ENCODE results near the gene BNC1.
"Not testable (repeated sequence)": the region's sequence is repeated elsewhere in the genome, so short reads cannot be mapped to it uniquely, and the experiment has no call there.

BNC1 gene

GRCh38 chr15:83230242-83230641, 54.2 kb downstream of the BNC1 start:
- FAIRE-seq, result no peak

- no peak for FAIRE-seq
These were observed 59.0 kb downstream of the BNC1 start for GRCh38 chr15:83225449-83225848.

GRCh38 chr15:83221781-83222180, 62.7 kb downstream of the BNC1 start:
- not testable (repeated sequence) for FAIRE-seq

GRCh38 chr15:83219026-83219425, 65.4 kb downstream of the BNC1 start:
- FAIRE-seq, result no peak

- FAIRE-seq, result no peak
These were observed 69.2 kb downstream of the BNC1 start for GRCh38 chr15:83215306-83215705.

GRCh38 chr15:83210619-83211018, 73.8 kb downstream of the BNC1 start:
- FAIRE-seq, result no peak

GRCh38 chr15:83209333-83209732, 75.1 kb downstream of the BNC1 start:
- no peak for FAIRE-seq

- no peak for FAIRE-seq
These were observed 76.2 kb downstream of the BNC1 start for GRCh38 chr15:83208367-83208661.

- FAIRE-seq, result no peak
These were observed 76.7 kb downstream of the BNC1 start, which contains the start of gene HDGFL3 for GRCh38 chr15:83207660-83208366. Gene HDGFL3, minus strand, starts transcription at chr15:83207823. Its CDS starts 409 bp downstream, at chr15:83207414.

GRCh38 chr15:83207009-83207659, 77.3 kb downstream of the BNC1 start:
- no peak for FAIRE-seq

- FAIRE-seq, result no peak
These were observed 77.9 kb downstream of the BNC1 start for GRCh38 chr15:83206526-83207008.

All from colon (tissue), 2 donors.